Tibial nerve (tissue), 4 donors: Measurements from ENCODE around the gene SLC35A2. TPM values are rescaled to one million over a fixed set of nuclear protein-coding genes. Genes with fewer than 3 reads are reported as not detected.
"Not testable (repeated sequence)": the region's sequence is repeated elsewhere in the genome, so short reads cannot be mapped to it uniquely, and the experiment has no call there.

Experiments
- DNase-seq, 2 donors: peaks; one replicate each; pipeline ENCODE4 v3.0.0-alpha.2; 2019; ENCODE audit warnings: low spot score in 2 of 2
- H3K27ac ChIP-seq, 4 donors: fragments of 200-600 bp; sonication (generic) in 3 of 4; one replicate each; pipeline ENCODE4 v1.5.1; 2017 to 2019; ENCODE audit warnings: mild to moderate bottlenecking in 1 of 4
- H3K27me3 ChIP-seq, 2 donors: fragments of 200-600 bp; sonication (generic) in 1 of 2; one replicate each; pipeline versions ENCODE4 v1.5.1 to v1.6.0; 2017 to 2019
- H3K36me3 ChIP-seq, 3 donors: fragments of 200-600 bp; sonication (generic); one replicate each; pipeline ENCODE4 v1.5.1; 2018 to 2019
- H3K4me1 ChIP-seq, 4 donors: fragments of 200-600 bp; sonication (generic) in 3 of 4; one replicate each; pipeline ENCODE4 v1.5.1; 2017 to 2019
- H3K4me3 ChIP-seq, 4 donors: fragments of 200-600 bp; sonication (generic) in 3 of 4; one replicate each; pipeline ENCODE4 v1.5.1; 2017 to 2019; ENCODE audit warnings: mild to moderate bottlenecking in 1 of 4, moderate library complexity in 1 of 4
- H3K9me3 ChIP-seq, 4 donors: fragments of 200-600 bp; sonication (generic) in 3 of 4; one replicate each; pipeline ENCODE4 v1.5.1; 2017 to 2019
- CTCF ChIP-seq, 5 experiments: fragments of 200-600 bp in 3 of 5; fragments of 450-650 bp in 2 of 5; sonication (generic) in 3 of 5; IDR thresholded peaks; one replicate each; pipeline ENCODE4 v1.5.1; 2016 to 2019; ENCODE audit warnings: antibody characterized with exemption in 5 of 5, mild to moderate bottlenecking in 3 of 5, moderate library complexity in 2 of 5
- EP300 ChIP-seq, 2 donors: sonication (generic); formaldehyde crosslinking; IDR thresholded peaks; one replicate each; pipeline ENCODE4 v1.6.1; 2017; ENCODE audit warnings: antibody characterized with exemption in 2 of 2, mild to moderate bottlenecking in 1 of 2
- POLR2A ChIP-seq, 2 donors: fragments of 450-650 bp; IDR thresholded peaks; one replicate each; pipeline ENCODE4 v1.6.1; 2017; ENCODE audit warnings: antibody characterized with exemption in 2 of 2, mild to moderate bottlenecking in 2 of 2, moderate library complexity in 2 of 2
- WGBS, 2 donors: methylation state at CpG; one replicate each; pipeline ENCODE4 v1.1.5; 2018; 5-methylcytosine and 5-hydroxymethylcytosine counted together
- total RNA-seq, 4 donors: library from RNA; depleted of rRNA; stranded (reverse); fragments of >200 nt; gene quantifications; one replicate each; pipeline ENCODE4 v1.1.0, GENCODE V29; 2016

SLC35A2 gene
- total RNA-seq, 4 donors from 2014 or later: 17.0 to 35.5 (median 17.1) TPM

GRCh38 chrX:48890296-48890925, 21.0 kb downstream of the SLC35A2 start:
- peaks cover 0 to 13% (median 0%) of the 10 kb centered on the region in 3 donors for H3K36me3 ChIP-seq
- no peak for TF ChIP-seq POLR2A (IDR thresholded peaks at IDR 0.05)
- TF ChIP-seq CTCF (IDR thresholded peaks at IDR 0.05): no peak
- TF ChIP-seq EP300 (IDR thresholded peaks at IDR 0.05): no peak
- no peaks in the 10 kb centered on the region for H3K9me3 ChIP-seq
- H3K4me1 ChIP-seq: peaks cover 0 to 6% (median 3%) of the 10 kb centered on the region in 4 donors
- H3K4me3 ChIP-seq: peak overlapping the region; percentile 49 to 71 (median 57)
- DNase-seq: no peak
- H3K27ac ChIP-seq: peak overlapping the region in 3 of 4 donors; percentile 78 to 89 (median 86)
- 36 to 54% methylated on average over 10 to 15 of the region's 15 CpGs for WGBS, 2 donors
- H3K27me3 ChIP-seq: no peaks in the 10 kb centered on the region

- H3K4me3 ChIP-seq, H3K36me3 ChIP-seq, H3K27me3 ChIP-seq, H3K4me1 ChIP-seq, H3K27ac ChIP-seq, H3K9me3 ChIP-seq, DNase-seq: not testable (repeated sequence)
- 77 to 80% methylated on average over 3 to 5 of the region's 5 CpGs for WGBS, 2 donors
Measured at GRCh38 chrX:48886586-48886985, 24.9 kb downstream of the SLC35A2 start.

GRCh38 chrX:48883729-48884128, 27.7 kb downstream of the SLC35A2 start:
- WGBS, 2 donors: 72 to 78% methylated on average over 10 of the region's 10 CpGs
- H3K27me3 ChIP-seq: no peaks in the 10 kb centered on the region
- H3K36me3 ChIP-seq: no peaks in the 10 kb centered on the region
- H3K4me3 ChIP-seq: no peak overlapping the region
- no peak for DNase-seq
- H3K4me1 ChIP-seq: no peaks in the 10 kb centered on the region
- H3K27ac ChIP-seq: no peak overlapping the region
- no peaks in the 10 kb centered on the region for H3K9me3 ChIP-seq
- TF ChIP-seq CTCF (IDR thresholded peaks at IDR 0.05) (no peak), EP300 (IDR thresholded peaks at IDR 0.05) (no peak), POLR2A (IDR thresholded peaks at IDR 0.05) (no peak)

- DNase-seq, H3K27me3 ChIP-seq, H3K36me3 ChIP-seq, H3K9me3 ChIP-seq, H3K27ac ChIP-seq, H3K4me3 ChIP-seq, H3K4me1 ChIP-seq: not testable (repeated sequence)
- 41 to 54% methylated on average over 3 to 4 of the region's 4 CpGs for WGBS, 2 donors
Measured at GRCh38 chrX:48876944-48877343, 34.5 kb downstream of the SLC35A2 start.

- H3K4me3 ChIP-seq, H3K27me3 ChIP-seq, DNase-seq, H3K36me3 ChIP-seq, H3K4me1 ChIP-seq, H3K27ac ChIP-seq, H3K9me3 ChIP-seq: not testable (repeated sequence)
- WGBS, 2 donors: 65 to 90% methylated on average over 1 to 2 of the region's 2 CpGs
Measured at GRCh38 chrX:48872017-48872416, 39.4 kb downstream of the SLC35A2 start.

GRCh38 chrX:48864210-48864609, 47.2 kb downstream of the SLC35A2 start:
- no peak overlapping the region for H3K4me3 ChIP-seq
- H3K4me1 ChIP-seq: no peaks in the 10 kb centered on the region
- no peaks in the 10 kb centered on the region for H3K9me3 ChIP-seq
- TF ChIP-seq POLR2A (IDR thresholded peaks at IDR 0.05) (no peak), EP300 (IDR thresholded peaks at IDR 0.05) (no peak), CTCF (IDR thresholded peaks at IDR 0.05) (no peak)
- no peaks in the 10 kb centered on the region for H3K27me3 ChIP-seq
- WGBS, 2 donors: 43 to 55% methylated on average over 4 of the region's 4 CpGs
- H3K36me3 ChIP-seq: no peaks in the 10 kb centered on the region
- H3K27ac ChIP-seq: no peak overlapping the region
- no peak for DNase-seq

GRCh38 chrX:48854898-48855297, 56.5 kb downstream of the SLC35A2 start:
- Histone ChIP-seq H3K4me1 (no peaks in the 10 kb centered on the region), H3K27me3 (no peaks in the 10 kb centered on the region), H3K27ac (no peak overlapping the region), H3K36me3 (no peaks in the 10 kb centered on the region), H3K4me3 (no peak overlapping the region), H3K9me3 (no peaks in the 10 kb centered on the region)
- DNase-seq: no peak
- WGBS, 2 donors: 34 to 56% methylated on average over 5 of the region's 5 CpGs
- TF ChIP-seq EP300 (IDR thresholded peaks at IDR 0.05) (no peak), POLR2A (IDR thresholded peaks at IDR 0.05) (no peak), CTCF (IDR thresholded peaks at IDR 0.05) (no peak)

GRCh38 chrX:48854121-48854804, 57.2 kb downstream of the SLC35A2 start:
- H3K27me3 ChIP-seq, H3K9me3 ChIP-seq, H3K4me1 ChIP-seq, H3K27ac ChIP-seq, H3K36me3 ChIP-seq, H3K4me3 ChIP-seq, DNase-seq: not testable (repeated sequence)
- WGBS, 2 donors: 82 to 88% methylated on average over 8 to 9 of the region's 12 CpGs

GRCh38 chrX:48853494-48853893, 58.0 kb downstream of the SLC35A2 start:
- not testable (repeated sequence) for H3K27ac ChIP-seq, H3K36me3 ChIP-seq, H3K4me3 ChIP-seq, H3K9me3 ChIP-seq, H3K4me1 ChIP-seq, DNase-seq, H3K27me3 ChIP-seq
